ENCODE results near the gene OR51B6.

The OR51B6 gene, protein sequence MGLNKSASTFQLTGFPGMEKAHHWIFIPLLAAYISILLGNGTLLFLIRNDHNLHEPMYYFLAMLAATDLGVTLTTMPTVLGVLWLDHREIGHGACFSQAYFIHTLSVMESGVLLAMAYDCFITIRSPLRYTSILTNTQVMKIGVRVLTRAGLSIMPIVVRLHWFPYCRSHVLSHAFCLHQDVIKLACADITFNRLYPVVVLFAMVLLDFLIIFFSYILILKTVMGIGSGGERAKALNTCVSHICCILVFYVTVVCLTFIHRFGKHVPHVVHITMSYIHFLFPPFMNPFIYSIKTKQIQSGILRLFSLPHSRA

DNA sequence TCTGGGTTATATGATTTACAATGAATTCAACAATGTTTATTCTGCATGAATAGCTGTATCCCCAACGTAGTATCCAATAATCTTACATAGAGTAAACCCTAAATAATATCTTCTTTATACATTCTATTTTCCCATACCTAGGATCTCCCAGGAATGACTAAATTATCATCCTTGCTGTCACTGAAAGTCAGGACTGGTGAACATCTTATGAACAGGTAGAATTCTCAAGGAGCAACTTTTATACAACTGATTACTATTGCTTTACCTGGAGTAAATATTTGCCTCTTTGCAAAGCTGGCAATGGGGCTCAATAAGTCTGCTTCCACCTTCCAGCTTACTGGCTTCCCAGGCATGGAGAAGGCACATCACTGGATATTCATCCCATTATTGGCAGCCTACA lies at the start of gene OR51B6:
Gene OR51B6, plus strand, starts transcription at position 301 of the 400 bp plus-strand sequence. Its CDS starts 0 bp downstream, at position 301.
- Histone ChIP-seq H3K36me3 (ENCODE audit: control insufficient read depth in 2 of 2, insufficient read depth in 1 of 2, low read length in 2 of 2) (no peaks in the 10 kb centered on the region), H3K27ac (ENCODE audit: extremely low read depth, low read depth, low read length) (no peak within 1 kb of the TSS), H3K4me1 (ENCODE audit: control insufficient read depth, insufficient read depth, low read length) (no peaks in the 10 kb centered on the region), H3K9me3 (ENCODE audit: control insufficient read depth, insufficient read depth, low read depth, low read length) (no peaks in the 10 kb centered on the region), H3K4me3 (ENCODE audit: low read depth, low read length) (no peak within 1 kb of the TSS)
- ChIA-PET CTCF (no interaction called here), POLR2A (no interaction called here)
- TF ChIP-seq ZNF324 (tag by site-specific recombination; IDR thresholded peaks at IDR 0.05) = no peak
- TF ChIP-seq HOXA7 (CRISPR knock-in tag; IDR thresholded peaks at IDR 0.05; ENCODE audit: borderline replicate concordance) = no peak
- TF ChIP-seq, protein P1, sequence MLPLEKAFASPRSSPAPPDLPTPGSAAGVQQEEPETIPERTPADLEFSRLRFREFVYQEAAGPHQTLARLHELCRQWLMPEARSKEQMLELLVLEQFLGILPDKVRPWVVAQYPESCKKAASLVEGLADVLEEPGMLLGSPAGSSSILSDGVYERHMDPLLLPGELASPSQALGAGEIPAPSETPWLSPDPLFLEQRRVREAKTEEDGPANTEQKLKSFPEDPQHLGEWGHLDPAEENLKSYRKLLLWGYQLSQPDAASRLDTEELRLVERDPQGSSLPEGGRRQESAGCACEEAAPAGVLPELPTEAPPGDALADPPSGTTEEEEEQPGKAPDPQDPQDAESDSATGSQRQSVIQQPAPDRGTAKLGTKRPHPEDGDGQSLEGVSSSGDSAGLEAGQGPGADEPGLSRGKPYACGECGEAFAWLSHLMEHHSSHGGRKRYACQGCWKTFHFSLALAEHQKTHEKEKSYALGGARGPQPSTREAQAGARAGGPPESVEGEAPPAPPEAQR (tag by site-specific recombination; IDR thresholded peaks at IDR 0.05) = no peak
- no peak for TF ChIP-seq ZNF544 (tag by site-specific recombination; IDR thresholded peaks at IDR 0.05)

DNA sequence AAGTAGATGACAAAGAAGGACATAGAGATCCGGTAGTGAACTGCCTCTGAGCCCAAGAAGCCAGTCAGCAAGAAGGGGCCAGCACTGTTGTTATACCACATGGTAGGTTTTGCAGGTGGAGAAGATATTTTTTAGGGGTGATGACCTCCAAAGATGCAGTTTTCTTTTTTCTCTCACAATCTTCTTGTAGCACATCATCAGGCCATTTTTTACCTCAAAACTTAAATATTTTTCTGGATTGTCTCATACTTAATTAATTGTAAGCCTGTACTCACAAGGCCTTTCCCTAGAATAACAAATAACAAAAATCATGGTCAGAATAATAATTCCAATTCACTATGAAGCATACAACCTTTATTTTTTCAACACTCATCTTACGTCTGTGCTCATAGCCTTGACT lies 49.5 kb upstream of the OR51B6 start, which contains the start of gene OR51B4:
Gene OR51B4, minus strand, starts transcription at position 101 of the 400 bp plus-strand sequence. Its CDS starts 0 bp downstream, at position 101.
- Histone ChIP-seq H3K9me3 (ENCODE audit: control insufficient read depth, insufficient read depth, low read depth, low read length) (no peaks in the 10 kb centered on the region), H3K27ac (ENCODE audit: extremely low read depth, low read depth, low read length) (no peak within 1 kb of the TSS), H3K4me1 (ENCODE audit: control insufficient read depth, insufficient read depth, low read length) (no peaks in the 10 kb centered on the region), H3K36me3 (ENCODE audit: control insufficient read depth in 2 of 2, insufficient read depth in 1 of 2, low read length in 2 of 2) (no peaks in the 10 kb centered on the region), H3K4me3 (ENCODE audit: low read depth, low read length) (no peak within 1 kb of the TSS)
- TF ChIP-seq KLF9 (tag by site-specific recombination; IDR thresholded peaks at IDR 0.05; ENCODE audit: low read depth) (no peak), ZNF514 (tag by site-specific recombination; IDR thresholded peaks at IDR 0.05) (no peak), ZNF354C (tag by site-specific recombination; IDR thresholded peaks at IDR 0.05; ENCODE audit: borderline replicate concordance, low read depth) (no peak), ZNF610 (tag by site-specific recombination; IDR thresholded peaks at IDR 0.05; ENCODE audit: borderline replicate concordance) (no peak), ZBTB1 (tag by site-specific recombination; IDR thresholded peaks at IDR 0.05) (no peak), ZNF2 (tag by site-specific recombination; IDR thresholded peaks at IDR 0.05) (no peak), REPIN1 (tag by site-specific recombination; IDR thresholded peaks at IDR 0.05; ENCODE audit: low read depth) (no peak), MEIS1 (CRISPR knock-in tag; IDR thresholded peaks at IDR 0.05; ENCODE audit: borderline replicate concordance) (no peak), EGR2 (tag by site-specific recombination; IDR thresholded peaks at IDR 0.05; ENCODE audit: low read depth) (no peak), ZNF571 (tag by site-specific recombination; IDR thresholded peaks at IDR 0.05) (no peak), ZNF654 (tag by site-specific recombination; IDR thresholded peaks at IDR 0.05; ENCODE audit: low read depth) (no peak)
- TF ChIP-seq, protein P2, sequence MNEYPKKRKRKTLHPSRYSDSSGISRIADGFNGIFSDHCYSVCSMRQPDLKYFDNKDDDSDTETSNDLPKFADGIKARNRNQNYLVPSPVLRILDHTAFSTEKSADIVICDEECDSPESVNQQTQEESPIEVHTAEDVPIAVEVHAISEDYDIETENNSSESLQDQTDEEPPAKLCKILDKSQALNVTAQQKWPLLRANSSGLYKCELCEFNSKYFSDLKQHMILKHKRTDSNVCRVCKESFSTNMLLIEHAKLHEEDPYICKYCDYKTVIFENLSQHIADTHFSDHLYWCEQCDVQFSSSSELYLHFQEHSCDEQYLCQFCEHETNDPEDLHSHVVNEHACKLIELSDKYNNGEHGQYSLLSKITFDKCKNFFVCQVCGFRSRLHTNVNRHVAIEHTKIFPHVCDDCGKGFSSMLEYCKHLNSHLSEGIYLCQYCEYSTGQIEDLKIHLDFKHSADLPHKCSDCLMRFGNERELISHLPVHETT (tag by site-specific recombination; IDR thresholded peaks at IDR 0.05) = no peak
- CTCF ChIA-PET = no interaction called here
- POLR2A ChIA-PET = interaction anchor here (0.6 kb wide), 1 partner anchor 487 kb away, joined by 3 read pairs; no protein-coding TSS in a partner anchor

DNA sequence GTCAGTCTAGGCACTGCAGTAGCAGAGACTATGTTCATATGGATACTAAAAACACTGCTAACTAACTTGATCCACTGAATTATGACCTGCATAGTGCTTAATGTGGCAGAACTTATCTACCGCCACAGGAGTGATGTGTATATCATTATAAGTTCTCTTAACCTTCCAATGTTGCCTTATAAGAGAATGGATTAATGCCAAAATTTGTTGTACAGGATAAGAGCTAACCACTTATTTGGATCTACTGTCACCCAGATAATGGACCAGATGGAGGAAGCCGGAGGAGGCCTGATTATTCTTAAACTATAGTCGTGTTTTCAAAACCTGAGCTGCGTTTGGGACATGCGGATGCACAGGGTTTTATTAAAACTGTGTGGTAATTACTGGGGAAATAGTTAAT lies 47.7 kb upstream of the OR51B6 start:
- POLR2A ChIA-PET = no interaction called here
- TF ChIP-seq WT1 (tag by site-specific recombination; IDR thresholded peaks at IDR 0.05) = no peak
- no peak for TF ChIP-seq ZNF624 (tag by site-specific recombination; IDR thresholded peaks at IDR 0.05)
- TF ChIP-seq, protein P3, sequence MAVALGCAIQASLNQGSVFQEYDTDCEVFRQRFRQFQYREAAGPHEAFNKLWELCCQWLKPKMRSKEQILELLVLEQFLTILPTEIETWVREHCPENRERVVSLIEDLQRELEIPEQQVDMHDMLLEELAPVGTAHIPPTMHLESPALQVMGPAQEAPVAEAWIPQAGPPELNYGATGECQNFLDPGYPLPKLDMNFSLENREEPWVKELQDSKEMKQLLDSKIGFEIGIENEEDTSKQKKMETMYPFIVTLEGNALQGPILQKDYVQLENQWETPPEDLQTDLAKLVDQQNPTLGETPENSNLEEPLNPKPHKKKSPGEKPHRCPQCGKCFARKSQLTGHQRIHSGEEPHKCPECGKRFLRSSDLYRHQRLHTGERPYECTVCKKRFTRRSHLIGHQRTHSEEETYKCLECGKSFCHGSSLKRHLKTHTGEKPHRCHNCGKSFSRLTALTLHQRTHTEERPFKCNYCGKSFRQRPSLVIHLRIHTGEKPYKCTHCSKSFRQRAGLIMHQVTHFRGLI (tag by site-specific recombination; IDR thresholded peaks at IDR 0.05) = no peak
- TF ChIP-seq ZNF211 (tag by site-specific recombination; IDR thresholded peaks at IDR 0.05; ENCODE audit: low read depth) = no peak
- TF ChIP-seq, protein P4, sequence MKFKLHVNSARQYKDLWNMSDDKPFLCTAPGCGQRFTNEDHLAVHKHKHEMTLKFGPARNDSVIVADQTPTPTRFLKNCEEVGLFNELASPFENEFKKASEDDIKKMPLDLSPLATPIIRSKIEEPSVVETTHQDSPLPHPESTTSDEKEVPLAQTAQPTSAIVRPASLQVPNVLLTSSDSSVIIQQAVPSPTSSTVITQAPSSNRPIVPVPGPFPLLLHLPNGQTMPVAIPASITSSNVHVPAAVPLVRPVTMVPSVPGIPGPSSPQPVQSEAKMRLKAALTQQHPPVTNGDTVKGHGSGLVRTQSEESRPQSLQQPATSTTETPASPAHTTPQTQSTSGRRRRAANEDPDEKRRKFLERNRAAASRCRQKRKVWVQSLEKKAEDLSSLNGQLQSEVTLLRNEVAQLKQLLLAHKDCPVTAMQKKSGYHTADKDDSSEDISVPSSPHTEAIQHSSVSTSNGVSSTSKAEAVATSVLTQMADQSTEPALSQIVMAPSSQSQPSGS (tag by site-specific recombination; IDR thresholded peaks at IDR 0.05; ENCODE audit: low read depth) = no peak
- no peak for TF ChIP-seq ZNF704 (tag by site-specific recombination; IDR thresholded peaks at IDR 0.05)
- no peak for TF ChIP-seq IKZF3 (tag by site-specific recombination; IDR thresholded peaks at IDR 0.05)
- no peak for TF ChIP-seq KLF16 (tag by site-specific recombination; IDR thresholded peaks at IDR 0.05)
- no peak for TF ChIP-seq MZF1 (tag by site-specific recombination; IDR thresholded peaks at IDR 0.05; ENCODE audit: borderline replicate concordance)
- TF ChIP-seq ZNF426 (tag by site-specific recombination; IDR thresholded peaks at IDR 0.05) = no peak

More for the DNA sequence above, 47.7 kb upstream of the OR51B6 start:
- Histone ChIP-seq H3K36me3 (ENCODE audit: control insufficient read depth in 2 of 2, insufficient read depth in 1 of 2, low read length in 2 of 2) (no peaks in the 10 kb centered on the region), H3K4me1 (ENCODE audit: control insufficient read depth, insufficient read depth, low read length) (no peaks in the 10 kb centered on the region), H3K9me3 (ENCODE audit: control insufficient read depth, insufficient read depth, low read depth, low read length) (no peaks in the 10 kb centered on the region), H3K4me3 (ENCODE audit: low read depth, low read length) (no peak overlapping the region), H3K27ac (ENCODE audit: extremely low read depth, low read depth, low read length) (no peak overlapping the region)
- CTCF ChIA-PET = no interaction called here
